ENCODE results near the gene WWOX.

- TF ChIP-seq, protein P1, sequence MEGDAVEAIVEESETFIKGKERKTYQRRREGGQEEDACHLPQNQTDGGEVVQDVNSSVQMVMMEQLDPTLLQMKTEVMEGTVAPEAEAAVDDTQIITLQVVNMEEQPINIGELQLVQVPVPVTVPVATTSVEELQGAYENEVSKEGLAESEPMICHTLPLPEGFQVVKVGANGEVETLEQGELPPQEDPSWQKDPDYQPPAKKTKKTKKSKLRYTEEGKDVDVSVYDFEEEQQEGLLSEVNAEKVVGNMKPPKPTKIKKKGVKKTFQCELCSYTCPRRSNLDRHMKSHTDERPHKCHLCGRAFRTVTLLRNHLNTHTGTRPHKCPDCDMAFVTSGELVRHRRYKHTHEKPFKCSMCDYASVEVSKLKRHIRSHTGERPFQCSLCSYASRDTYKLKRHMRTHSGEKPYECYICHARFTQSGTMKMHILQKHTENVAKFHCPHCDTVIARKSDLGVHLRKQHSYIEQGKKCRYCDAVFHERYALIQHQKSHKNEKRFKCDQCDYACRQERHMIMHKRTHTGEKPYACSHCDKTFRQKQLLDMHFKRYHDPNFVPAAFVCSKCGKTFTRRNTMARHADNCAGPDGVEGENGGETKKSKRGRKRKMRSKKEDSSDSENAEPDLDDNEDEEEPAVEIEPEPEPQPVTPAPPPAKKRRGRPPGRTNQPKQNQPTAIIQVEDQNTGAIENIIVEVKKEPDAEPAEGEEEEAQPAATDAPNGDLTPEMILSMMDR (IDR thresholded peaks at IDR 0.05), result no peak
- TF ChIP-seq POLR2AphosphoS5 (IDR thresholded peaks at IDR 0.05), result no peak
Measured at GRCh38 chr16:78154729-78155461, 55.4 kb downstream of the WWOX start.

Measured in gastroesophageal sphincter (tissue), 3 donors.